HepG2 (cell line): ENCODE measurements around the gene EVL. TPM values are rescaled to one million over a fixed set of nuclear protein-coding genes. Genes with fewer than 3 reads are reported as not detected.

Experiments used
- ATF7 ChIP-seq, 2 experiments: fragments of 450-650 bp in 1 of 2; sonication (generic) in 1 of 2; formaldehyde crosslinking in 1 of 2; IDR thresholded peaks; 2 replicates each; pipeline versions ENCODE4 v1.4.0 to v1.6.1; 2016 to 2020; ENCODE audit warnings: antibody characterized with exemption in 1 of 2, mild to moderate bottlenecking in 1 of 2, missing genetic modification reagents in 1 of 2
- BCL3 ChIP-seq: sonication (generic); formaldehyde crosslinking; IDR thresholded peaks from 2 replicates; pipeline ENCODE4 v1.5.1; 2020; ENCODE audit warnings: mild to moderate bottlenecking, missing genetic modification reagents, moderate library complexity
- HES4 ChIP-seq: sonication (generic); formaldehyde crosslinking; IDR thresholded peaks from 2 replicates; pipeline ENCODE4 v1.9.0; 2021; ENCODE audit warnings: mild to moderate bottlenecking, missing genetic modification reagents, borderline replicate concordance
- HNF4A ChIP-seq: sonication (generic); formaldehyde crosslinking; IDR thresholded peaks from 2 replicates; pipeline ENCODE4 v1.4.0; 2020; ENCODE audit warnings: missing genetic modification reagents
- NFRKB ChIP-seq: fragments of 450-650 bp; IDR thresholded peaks from 2 replicates; pipeline ENCODE4 v1.6.1; 2017
- NRL ChIP-seq: sonication (generic); formaldehyde crosslinking; IDR thresholded peaks from 2 replicates; pipeline ENCODE4 v1.5.0; 2020; ENCODE audit warnings: missing genetic modification reagents, mild to moderate bottlenecking, moderate library complexity, borderline replicate concordance
- YEATS2 ChIP-seq: sonication (generic); formaldehyde crosslinking; IDR thresholded peaks from 2 replicates; pipeline ENCODE4 v1.4.0; 2020; ENCODE audit warnings: missing genetic modification reagents, borderline replicate concordance
- YEATS4 ChIP-seq: sonication (generic); formaldehyde crosslinking; IDR thresholded peaks from 2 replicates; pipeline ENCODE4 v1.4.0; 2020; ENCODE audit warnings: missing genetic modification reagents, borderline replicate concordance
- ZBTB2 ChIP-seq: sonication (generic); formaldehyde crosslinking; IDR thresholded peaks from 2 replicates; pipeline ENCODE4 v1.8.0; 2022; ENCODE audit warnings: low read depth, missing genetic modification reagents
- ZFP62 ChIP-seq: sonication (generic); formaldehyde crosslinking; IDR thresholded peaks from 2 replicates; pipeline ENCODE4 v1.4.0; 2020; ENCODE audit warnings: missing genetic modification reagents
- ZKSCAN5 ChIP-seq: sonication (generic); formaldehyde crosslinking; IDR thresholded peaks from 2 replicates; pipeline ENCODE4 v1.5.1; 2020; ENCODE audit warnings: mild to moderate bottlenecking, missing genetic modification reagents
- ZNF235 ChIP-seq: sonication (generic); formaldehyde crosslinking; IDR thresholded peaks from 2 replicates; pipeline ENCODE4 v1.8.1; 2023; ENCODE audit warnings: mild to moderate bottlenecking, missing genetic modification reagents, borderline replicate concordance
- ZNF530 ChIP-seq: sonication (generic); formaldehyde crosslinking; IDR thresholded peaks from 2 replicates; pipeline ENCODE4 v1.5.0; 2020; ENCODE audit warnings: low read depth, mild to moderate bottlenecking, missing genetic modification reagents
- ZNF549 ChIP-seq: sonication (generic); formaldehyde crosslinking; IDR thresholded peaks from 2 replicates; pipeline ENCODE4 v1.5.0; 2020; ENCODE audit warnings: missing genetic modification reagents
- ZNF652 ChIP-seq: IDR thresholded peaks from 2 replicates; pipeline ENCODE4 v1.6.1; 2016; ENCODE audit warnings: low read depth, borderline replicate concordance
- ZNF749 ChIP-seq: sonication (generic); formaldehyde crosslinking; IDR thresholded peaks from 2 replicates; pipeline ENCODE4 v1.8.0; 2022; ENCODE audit warnings: mild to moderate bottlenecking, missing genetic modification reagents, moderate library complexity, borderline replicate concordance
- polyA plus RNA-seq, 8 experiments: library from polyadenylated mRNA; depleted of rRNA in 3 of 8; stranded (reverse) in 7 of 8; unstranded in 1 of 8; fragments of >200 nt; fragmentation: Illumina TruSeq in 4 of 8; extraction: Trizol in 4 of 8; gene quantifications; 2 replicates each; pipeline versions ENCODE4 v1.2.1 to v1.2.3, GENCODE V29; 2011 to 2016; ENCODE audit warnings: low read depth in 4 of 8, missing spikeins in 1 of 8, mixed read lengths in 1 of 8; ENCODE audit not compliant: insufficient read depth in 1 of 8
- total RNA-seq, 5 experiments: library from RNA; depleted of rRNA; stranded (reverse); fragments of >200 nt; fragmentation: Illumina TruSeq; extraction: Trizol; gene quantifications; 2 replicates each; pipeline ENCODE4 v1.2.3, GENCODE V29; 2016; ENCODE audit warnings: low read depth in 1 of 5
- TF ChIP-seq, protein P1 (sequence below): sonication (generic); formaldehyde crosslinking; IDR thresholded peaks from 2 replicates; pipeline ENCODE4 v1.4.0; 2020; ENCODE audit warnings: mild to moderate bottlenecking, missing genetic modification reagents

EVL gene
- total and polyA plus RNA-seq, 2 of the 13 experiments (the other 11 are each of a cell fraction or from before 2014, with no cell fraction given) = 15.1 to 31.2 TPM

GRCh38 chr14:100145682-100146464, 80.7 kb downstream of the EVL start (continued):
- 0 out of 2 replicates have a peak, but pooled peaks have one; percentile 33 for TF ChIP-seq BCL3 (CRISPR knock-in tag)
- no peak for TF ChIP-seq NRL (CRISPR knock-in tag)
- no peak for TF ChIP-seq YEATS2 (CRISPR knock-in tag)
- TF ChIP-seq HNF4A (CRISPR knock-in tag) = no peak
- TF ChIP-seq, protein P1, sequence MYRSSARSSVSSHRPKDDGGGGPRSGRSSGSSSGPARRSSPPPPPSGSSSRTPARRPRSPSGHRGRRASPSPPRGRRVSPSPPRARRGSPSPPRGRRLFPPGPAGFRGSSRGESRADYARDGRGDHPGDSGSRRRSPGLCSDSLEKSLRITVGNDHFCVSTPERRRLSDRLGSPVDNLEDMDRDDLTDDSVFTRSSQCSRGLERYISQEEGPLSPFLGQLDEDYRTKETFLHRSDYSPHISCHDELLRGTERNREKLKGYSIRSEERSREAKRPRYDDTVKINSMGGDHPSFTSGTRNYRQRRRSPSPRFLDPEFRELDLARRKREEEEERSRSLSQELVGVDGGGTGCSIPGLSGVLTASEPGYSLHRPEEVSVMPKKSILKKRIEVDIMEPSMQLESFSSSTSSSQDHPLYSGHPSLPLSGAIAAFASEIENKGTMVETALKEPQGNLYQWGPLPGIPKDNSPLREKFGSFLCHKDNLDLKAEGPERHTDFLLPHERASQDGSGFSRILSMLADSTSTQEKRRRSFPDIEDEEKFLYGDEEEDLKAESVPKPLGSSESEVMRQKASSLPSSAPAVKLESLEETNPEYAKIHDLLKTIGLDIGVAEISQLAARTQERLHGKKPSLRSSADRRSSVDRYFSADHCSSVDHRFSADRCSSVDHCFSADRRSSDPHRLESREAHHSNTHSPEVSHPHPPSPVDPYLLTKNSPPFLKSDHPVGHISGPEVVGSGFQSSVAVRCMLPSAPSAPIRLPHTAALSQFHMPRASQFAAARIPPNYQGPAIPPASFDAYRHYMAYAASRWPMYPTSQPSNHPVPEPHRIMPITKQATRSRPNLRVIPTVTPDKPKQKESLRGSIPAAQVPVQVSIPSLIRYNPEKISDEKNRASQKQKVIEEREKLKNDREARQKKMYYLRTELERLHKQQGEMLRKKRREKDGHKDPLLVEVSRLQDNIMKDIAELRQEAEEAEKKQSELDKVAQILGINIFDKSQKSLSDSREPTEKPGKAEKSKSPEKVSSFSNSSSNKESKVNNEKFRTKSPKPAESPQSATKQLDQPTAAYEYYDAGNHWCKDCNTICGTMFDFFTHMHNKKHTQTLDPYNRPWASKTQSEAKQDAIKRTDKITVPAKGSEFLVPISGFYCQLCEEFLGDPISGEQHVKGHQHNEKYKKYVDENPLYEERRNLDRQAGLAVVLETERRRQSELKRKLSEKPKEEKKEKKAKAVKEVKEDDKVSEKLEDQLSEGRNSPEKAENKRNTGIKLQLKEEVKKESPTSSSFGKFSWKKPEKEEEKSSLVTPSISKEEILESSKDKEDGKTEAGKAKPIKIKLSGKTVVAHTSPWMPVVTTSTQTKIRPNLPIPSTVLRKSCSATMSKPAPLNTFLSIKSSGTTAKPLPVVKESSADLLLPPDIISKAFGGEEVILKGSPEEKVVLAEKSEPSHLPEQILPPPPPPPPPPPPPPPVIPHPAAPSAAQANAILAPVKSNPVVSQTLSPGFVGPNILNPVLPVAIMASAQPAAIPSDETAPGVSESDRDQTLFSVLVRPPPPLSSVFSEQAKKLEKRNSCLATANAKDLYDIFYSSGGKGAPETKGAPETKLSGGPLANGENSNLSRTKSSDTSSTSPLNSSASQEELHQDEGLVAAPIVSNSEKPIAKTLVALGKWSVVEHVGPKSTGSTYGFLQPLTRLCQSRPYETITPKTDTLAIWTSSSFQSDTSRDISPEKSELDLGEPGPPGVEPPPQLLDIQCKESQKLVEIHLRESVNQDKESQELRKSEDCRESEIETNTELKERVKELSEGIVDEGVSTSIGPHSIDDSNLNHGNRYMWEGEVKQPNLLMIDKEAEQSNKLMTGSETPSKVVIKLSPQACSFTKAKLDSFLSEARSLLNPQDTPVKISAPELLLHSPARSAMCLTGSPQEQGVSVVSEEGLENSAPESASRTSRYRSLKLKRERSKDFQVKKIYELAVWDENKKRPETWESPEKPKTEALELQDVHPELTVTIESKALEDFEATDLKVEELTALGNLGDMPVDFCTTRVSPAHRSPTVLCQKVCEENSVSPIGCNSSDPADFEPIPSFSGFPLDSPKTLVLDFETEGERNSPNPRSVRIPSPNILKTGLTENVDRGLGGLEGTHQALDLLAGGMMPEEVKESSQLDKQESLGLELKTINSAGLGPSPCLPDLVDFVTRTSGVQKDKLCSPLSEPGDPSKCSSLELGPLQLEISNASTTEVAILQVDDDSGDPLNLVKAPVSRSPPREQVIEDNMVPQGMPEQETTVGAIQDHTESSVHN (CRISPR knock-in tag) = no peak
- TF ChIP-seq ZFP62 (CRISPR knock-in tag) = no peak
- 0 out of 2 replicates have a peak, but pooled peaks have one; percentile 39 for TF ChIP-seq ZKSCAN5 (CRISPR knock-in tag)
- 0 out of 2 replicates have a peak, but pooled peaks have one; percentile 22 for TF ChIP-seq ZNF749 (CRISPR knock-in tag)
- 0 out of 2 replicates have a peak, but pooled peaks have one; percentile 1 for TF ChIP-seq YEATS4
- TF ChIP-seq ZNF549 (CRISPR knock-in tag) = no peak
- no peak for TF ChIP-seq ZNF530 (CRISPR knock-in tag)
- no peak for TF ChIP-seq ZBTB2 (CRISPR knock-in tag)
- TF ChIP-seq HES4 = no peak
- TF ChIP-seq ZNF235 = 0 out of 2 replicates have a peak, but pooled peaks have one; percentile 49
- no peak for TF ChIP-seq ATF7 (IDR thresholded peaks at IDR 0.05)
- TF ChIP-seq ATF7 (CRISPR knock-in tag; IDR thresholded peaks at IDR 0.05) = no peak
- TF ChIP-seq ZNF652 (CRISPR knock-in tag) = no peak
- no peak for TF ChIP-seq NFRKB
